ENCODE results near the gene SERPINB2.

SERPINB2 gene

GRCh38 chr18:63887424-63887823 lies at the start of gene SERPINB2:
TSS of gene SERPINB2 (plus strand) at chr18:63887705. CDS start at chr18:63891445, 3,740 bp downstream.
- no peak for DNase-seq (ENCODE audit: low read depth in 3 of 3)

- DNase-seq (ENCODE audit: low read depth in 3 of 3): no peak
Observed at GRCh38 chr18:63843008-63843407, 44.5 kb upstream of the SERPINB2 start.

GRCh38 chr18:63844254-63844653 lies 43.3 kb upstream of the SERPINB2 start:
- no peak for DNase-seq (ENCODE audit: low read depth in 3 of 3)

- DNase-seq (ENCODE audit: low read depth in 3 of 3): no peak
Observed at GRCh38 chr18:63848159-63848558, 39.3 kb upstream of the SERPINB2 start.

GRCh38 chr18:63850020-63850419 lies 37.5 kb upstream of the SERPINB2 start:
- DNase-seq (ENCODE audit: low read depth in 3 of 3): no peak

- DNase-seq (ENCODE audit: low read depth in 3 of 3): no peak
Observed at GRCh38 chr18:63850636-63851035, 36.9 kb upstream of the SERPINB2 start.

- no peak for DNase-seq (ENCODE audit: low read depth in 3 of 3)
Observed at GRCh38 chr18:63858456-63858855, 29.0 kb upstream of the SERPINB2 start.

GRCh38 chr18:63859781-63860475 lies 27.6 kb upstream of the SERPINB2 start:
- DNase-seq (ENCODE audit: low read depth in 3 of 3): no peak

- no peak for DNase-seq (ENCODE audit: low read depth in 3 of 3)
Observed at GRCh38 chr18:63860531-63860930, 27.0 kb upstream of the SERPINB2 start.

GRCh38 chr18:63867368-63868125 lies 20.0 kb upstream of the SERPINB2 start:
- DNase-seq (ENCODE audit: low read depth in 3 of 3): no peak

GRCh38 chr18:63868546-63868945 lies 19.0 kb upstream of the SERPINB2 start:
- no peak for DNase-seq (ENCODE audit: low read depth in 3 of 3)

- DNase-seq (ENCODE audit: low read depth in 3 of 3): no peak
Observed at GRCh38 chr18:63869374-63869773, 18.1 kb upstream of the SERPINB2 start.

GRCh38 chr18:63869851-63870250 lies 17.7 kb upstream of the SERPINB2 start:
- DNase-seq (ENCODE audit: low read depth in 3 of 3): no peak

GRCh38 chr18:63871836-63872235 lies 15.7 kb upstream of the SERPINB2 start:
- DNase-seq (ENCODE audit: low read depth in 3 of 3): no peak

GRCh38 chr18:63872586-63872985 lies 14.9 kb upstream of the SERPINB2 start:
- no peak for DNase-seq (ENCODE audit: low read depth in 3 of 3)

- DNase-seq (ENCODE audit: low read depth in 3 of 3): no peak
Observed at GRCh38 chr18:63878343-63878742, 9.2 kb upstream of the SERPINB2 start.

GRCh38 chr18:63878925-63879324 lies 8.6 kb upstream of the SERPINB2 start:
- DNase-seq (ENCODE audit: low read depth in 3 of 3): no peak

- no peak for DNase-seq (ENCODE audit: low read depth in 3 of 3)
Observed at GRCh38 chr18:63879709-63880108, 7.8 kb upstream of the SERPINB2 start.

GRCh38 chr18:63881851-63882250 lies 5.7 kb upstream of the SERPINB2 start:
- DNase-seq (ENCODE audit: low read depth in 3 of 3): no peak

GRCh38 chr18:63882333-63883141 lies 5.0 kb upstream of the SERPINB2 start:
- no peak for DNase-seq (ENCODE audit: low read depth in 3 of 3)

GRCh38 chr18:63883617-63884016 lies 3.9 kb upstream of the SERPINB2 start:
- no peak for DNase-seq (ENCODE audit: low read depth in 3 of 3)

GRCh38 chr18:63888470-63889190 lies 1.1 kb downstream of the SERPINB2 start:
- DNase-seq (ENCODE audit: low read depth in 3 of 3): no peak

Data from stimulated activated CD4-positive, alpha-beta T cell treated with anti-CD3 and anti-CD28 coated beads, TNF-alpha, amount 100 ng/mL, for 4 hours (primary cell).